ENCODE results near the gene WDR20.

DNA sequence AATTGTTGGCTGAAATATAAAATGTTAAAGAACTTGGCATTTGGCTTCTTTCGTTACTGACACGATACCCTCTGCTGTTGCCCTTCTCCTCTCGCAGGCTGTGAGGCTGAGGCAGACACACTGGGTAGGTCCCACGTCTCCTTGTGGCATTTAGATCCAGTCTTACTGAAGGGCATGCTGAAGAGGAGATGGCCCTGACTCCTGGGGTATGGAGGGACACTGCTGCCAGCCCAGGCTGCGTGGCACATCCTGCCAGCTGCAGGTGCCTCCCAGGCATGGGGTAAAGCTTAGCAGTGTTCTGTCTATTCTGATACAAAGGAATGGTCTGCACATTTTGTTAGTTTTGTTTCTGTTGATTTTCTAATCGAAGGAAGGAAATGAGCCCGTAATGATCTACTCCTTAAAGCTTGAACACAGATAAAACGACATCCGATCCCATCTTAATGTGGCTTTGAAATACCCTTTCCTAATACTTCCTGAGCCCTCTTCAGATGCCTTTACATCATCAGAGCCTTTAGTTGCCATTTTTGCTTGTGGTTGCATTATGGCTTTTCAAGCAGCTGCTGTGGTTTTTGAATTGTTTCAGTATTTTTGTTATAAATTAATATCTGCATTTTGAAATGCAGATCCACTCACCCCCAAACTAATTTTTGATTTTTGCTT lies 61.1 kb downstream of the WDR20 start:
- TF ChIP-seq, protein P1, sequence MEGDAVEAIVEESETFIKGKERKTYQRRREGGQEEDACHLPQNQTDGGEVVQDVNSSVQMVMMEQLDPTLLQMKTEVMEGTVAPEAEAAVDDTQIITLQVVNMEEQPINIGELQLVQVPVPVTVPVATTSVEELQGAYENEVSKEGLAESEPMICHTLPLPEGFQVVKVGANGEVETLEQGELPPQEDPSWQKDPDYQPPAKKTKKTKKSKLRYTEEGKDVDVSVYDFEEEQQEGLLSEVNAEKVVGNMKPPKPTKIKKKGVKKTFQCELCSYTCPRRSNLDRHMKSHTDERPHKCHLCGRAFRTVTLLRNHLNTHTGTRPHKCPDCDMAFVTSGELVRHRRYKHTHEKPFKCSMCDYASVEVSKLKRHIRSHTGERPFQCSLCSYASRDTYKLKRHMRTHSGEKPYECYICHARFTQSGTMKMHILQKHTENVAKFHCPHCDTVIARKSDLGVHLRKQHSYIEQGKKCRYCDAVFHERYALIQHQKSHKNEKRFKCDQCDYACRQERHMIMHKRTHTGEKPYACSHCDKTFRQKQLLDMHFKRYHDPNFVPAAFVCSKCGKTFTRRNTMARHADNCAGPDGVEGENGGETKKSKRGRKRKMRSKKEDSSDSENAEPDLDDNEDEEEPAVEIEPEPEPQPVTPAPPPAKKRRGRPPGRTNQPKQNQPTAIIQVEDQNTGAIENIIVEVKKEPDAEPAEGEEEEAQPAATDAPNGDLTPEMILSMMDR (IDR thresholded peaks at IDR 0.05; ENCODE audit: low read depth, low read length, poor library complexity, severe bottlenecking): no peak
- no peak for TF ChIP-seq EZH2phosphoT487 (IDR thresholded peaks at IDR 0.05; ENCODE audit: borderline replicate concordance, low read length)
